AG08396 (cell line): Measurements from ENCODE around the gene NRXN3.
A peak's percentile ranks its signal among the peaks of the same experiment; 100 is the strongest.

Source experiments
- DNase-seq: peaks from one replicate; pipeline ENCODE4 v3.0.0; 2012; ENCODE audit warnings: low spot score, mixed read lengths

NRXN3 gene

DNA sequence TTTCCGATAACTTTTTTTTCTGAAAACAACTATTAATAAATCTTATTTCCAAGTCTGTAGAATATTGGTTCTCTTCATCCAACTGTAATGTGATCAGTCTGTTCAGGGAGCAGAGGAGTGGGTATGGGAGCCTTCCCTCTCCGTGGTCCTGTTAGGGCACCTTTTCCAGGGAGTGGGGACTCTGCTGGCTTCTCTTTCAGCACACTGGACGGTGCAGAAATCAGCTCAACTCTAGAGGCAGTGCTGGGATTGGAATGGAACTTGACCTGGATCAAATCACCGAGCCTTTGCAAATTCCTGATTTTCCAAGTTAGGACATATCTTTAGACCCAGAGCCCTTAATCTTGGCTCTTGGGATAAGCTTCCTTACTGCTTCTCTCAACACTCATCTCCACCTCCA lies 1410.7 kb downstream of the NRXN3 start:
- no peak for DNase-seq

DNA sequence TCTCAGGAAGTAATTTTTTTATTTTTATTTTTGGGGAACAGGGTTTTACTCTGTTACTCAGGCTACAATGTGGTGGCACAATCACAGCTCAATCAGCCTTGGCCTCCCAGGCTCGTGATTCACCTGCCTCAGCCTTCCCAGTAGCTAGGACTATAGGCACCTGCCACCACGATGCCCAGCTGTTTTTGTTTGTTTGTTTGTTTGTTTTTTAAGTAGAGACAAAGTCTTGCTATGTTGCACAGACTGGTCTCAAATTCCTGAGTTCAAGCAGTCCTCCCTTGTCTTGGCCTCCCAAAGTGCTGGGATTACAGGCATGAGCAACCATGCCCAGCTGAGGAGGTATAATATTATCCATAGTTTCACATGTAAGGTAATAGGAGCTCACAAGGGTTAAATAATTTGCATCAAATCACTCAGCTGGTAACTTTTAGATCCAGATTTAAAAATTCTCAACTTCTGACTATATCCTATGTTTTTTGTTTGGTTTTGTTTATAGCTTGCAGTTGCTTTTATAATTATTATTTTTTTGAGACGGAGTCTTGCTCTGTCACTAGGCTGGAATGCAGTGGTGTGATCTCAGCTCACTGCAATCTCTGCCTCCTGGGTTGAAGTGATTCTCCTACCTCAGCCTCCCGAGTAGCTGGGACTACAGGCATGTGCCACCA lies 1411.9 kb downstream of the NRXN3 start:
- no peak for DNase-seq

DNA sequence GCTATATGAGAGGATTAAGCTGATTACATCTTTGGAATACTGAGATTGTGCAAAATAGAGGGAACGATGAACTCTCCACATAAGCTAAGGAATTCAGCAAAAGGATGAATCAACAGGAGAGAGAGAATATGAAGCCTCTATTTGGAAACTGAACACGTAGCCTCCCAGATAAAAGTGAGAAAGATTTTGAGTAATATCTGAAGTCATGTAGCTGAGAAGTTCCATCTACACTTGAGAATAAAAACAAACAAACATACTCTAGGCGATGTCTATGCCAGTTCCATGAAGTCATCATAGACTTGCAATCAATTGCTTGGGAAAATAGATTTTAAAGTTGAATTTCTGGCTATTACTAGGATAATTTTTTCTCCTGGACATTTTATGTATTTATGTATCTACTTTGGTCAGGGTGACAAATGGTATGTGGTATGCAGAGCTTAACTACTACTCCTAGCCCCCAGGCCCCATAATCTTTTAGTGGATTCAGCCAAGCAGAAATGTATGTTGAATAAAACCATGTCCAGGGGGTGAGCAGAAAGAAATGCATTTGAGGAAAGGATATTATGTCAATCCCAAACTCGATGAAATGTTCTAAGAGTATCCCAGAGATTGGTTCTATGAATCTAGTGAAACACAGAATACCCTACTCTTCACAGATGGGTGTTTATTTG lies 1413.7 kb downstream of the NRXN3 start:
- no peak for DNase-seq

DNA sequence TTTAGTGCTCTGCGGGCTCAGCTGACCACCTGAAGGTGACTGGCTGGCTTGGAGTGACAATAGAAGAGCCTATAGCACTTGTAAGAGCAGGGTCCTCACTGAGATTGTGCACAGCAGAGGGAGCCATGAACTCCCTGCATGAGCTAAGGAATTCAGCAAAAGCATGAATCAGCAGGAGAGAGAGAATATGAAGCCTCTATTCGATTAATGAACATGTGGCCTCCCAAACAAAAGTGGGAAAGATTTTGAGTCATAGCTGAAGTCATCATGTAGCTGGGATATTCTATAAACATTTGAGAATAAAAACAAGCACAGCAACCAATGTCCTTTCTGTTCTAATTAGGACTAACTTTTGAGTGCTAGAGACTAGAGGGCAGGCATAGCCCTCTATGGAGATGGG lies 1414.5 kb downstream of the NRXN3 start:
- peak; percentile 39 for DNase-seq

DNA sequence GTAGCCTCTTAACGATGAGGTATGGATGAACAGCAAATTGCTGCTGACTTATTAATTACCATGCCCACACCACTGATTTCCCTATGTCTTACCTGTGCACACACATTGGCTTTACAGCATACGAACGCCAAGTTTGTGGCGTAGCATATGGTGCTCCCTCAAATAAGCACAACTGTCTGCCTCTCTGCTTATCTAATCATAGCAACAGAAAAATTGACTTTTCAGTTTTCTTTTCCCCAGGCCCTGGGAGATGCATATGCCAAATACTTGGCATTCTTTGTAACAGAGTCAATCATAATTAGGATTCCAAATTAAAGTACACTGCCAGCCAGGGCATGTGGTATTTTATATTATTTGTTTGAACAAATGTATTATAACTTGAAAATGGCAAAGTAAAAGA lies 1415.7 kb downstream of the NRXN3 start:
- no peak for DNase-seq

DNA sequence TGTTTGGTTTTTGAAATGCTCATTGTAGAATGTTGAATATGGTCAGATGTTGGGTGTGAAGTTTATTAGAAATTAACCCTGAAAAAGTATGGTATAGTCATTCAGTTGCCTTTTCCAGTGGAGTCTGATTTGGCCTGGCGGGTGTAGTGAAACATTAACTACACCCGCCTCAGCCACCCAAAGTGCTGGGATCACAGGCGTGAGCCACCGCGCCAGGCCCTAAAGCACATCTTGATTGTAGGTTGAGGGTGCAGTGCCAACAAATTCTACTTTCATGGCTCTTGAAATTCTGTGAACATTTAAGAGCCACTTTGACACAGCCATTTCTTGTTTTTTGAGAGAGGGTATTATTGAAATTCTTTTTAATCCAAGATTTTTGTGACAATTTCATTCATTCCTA lies 1416.2 kb downstream of the NRXN3 start:
- DNase-seq = no peak

DNA sequence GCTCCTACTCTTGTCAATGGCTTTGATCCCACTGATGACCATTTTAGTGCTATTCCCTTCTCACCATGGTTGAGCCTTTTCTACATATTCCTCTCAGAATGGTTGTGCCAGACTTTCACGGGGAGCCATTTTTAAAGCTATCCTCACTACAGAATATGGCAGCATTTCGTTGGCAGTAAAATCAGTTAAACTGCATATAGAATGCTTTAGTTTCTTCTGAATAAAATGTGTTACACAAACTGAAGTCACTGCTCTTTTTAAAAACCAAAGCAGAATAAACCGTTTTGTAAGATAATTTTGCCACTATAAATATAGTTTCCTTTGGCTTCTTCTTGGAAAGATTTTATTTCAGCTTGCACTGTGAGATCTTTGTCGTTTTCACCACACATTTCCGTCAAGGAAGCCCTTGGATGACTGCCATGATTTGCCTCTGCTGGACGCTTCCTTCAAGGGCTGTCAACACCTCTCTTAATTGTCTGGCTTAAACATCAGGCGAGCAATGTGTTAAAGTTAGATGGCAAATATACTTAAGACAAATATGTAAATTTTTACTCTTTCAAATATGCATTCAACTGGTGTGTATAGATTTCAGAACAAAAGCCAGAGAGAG lies 1416.9 kb downstream of the NRXN3 start:
- no peak for DNase-seq

DNA sequence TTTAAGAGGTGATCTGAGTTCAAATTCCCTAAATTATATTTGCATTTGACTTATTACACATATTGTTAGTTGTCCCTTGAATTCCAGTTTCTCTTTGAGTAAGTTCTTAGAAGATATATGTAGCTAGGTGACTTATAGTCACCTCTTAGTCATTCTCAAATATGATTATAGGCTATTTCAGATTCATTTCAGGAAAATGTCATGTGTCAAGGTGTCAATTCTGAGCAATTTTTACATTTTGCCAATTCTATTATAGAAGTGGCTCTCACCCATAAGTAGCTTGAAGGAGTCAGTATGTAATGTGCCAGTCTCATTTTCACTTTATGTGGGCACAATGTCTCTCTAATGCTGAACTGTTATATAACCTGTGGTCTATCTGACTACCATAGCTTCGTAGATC lies 1417.7 kb downstream of the NRXN3 start:
- DNase-seq = no peak

DNA sequence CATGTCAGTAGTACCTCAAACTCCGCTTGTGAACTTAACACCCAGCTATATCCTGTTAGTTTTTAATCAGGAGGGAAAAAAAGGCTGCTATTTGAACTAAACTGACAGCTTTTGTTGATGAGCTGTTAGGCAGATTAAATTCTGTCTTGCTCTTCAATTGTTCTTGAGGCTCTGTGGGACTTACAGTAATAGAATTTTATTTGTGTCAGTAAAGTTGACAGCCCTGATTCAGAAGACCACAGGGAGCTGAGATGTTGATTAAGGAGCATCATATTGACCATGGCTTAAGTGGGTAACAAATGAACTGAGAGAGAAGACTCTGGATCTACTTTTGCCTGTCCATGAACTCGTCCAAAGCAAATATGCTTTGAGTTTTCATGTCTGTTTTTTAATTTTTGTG lies 1418.2 kb downstream of the NRXN3 start:
- DNase-seq = no peak

DNA sequence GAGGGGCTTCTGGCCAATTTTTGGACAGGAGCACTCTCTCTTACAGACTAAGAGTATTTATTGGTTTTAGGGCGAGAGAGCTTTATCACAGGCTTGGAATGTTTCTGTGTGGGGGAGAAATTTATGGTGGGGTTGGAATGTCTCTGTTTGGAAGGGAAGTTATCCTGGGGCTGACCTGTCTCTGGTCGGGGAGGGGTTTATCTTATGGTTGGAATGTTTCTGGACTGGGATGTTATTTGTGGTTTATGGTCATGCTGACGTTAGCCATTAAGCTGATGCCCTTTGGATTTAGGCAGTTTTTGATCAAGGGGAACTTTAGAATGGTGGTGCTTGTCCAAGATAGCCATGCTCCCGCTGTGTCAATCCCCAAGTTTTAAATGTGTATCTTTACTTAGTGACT lies 1426.4 kb downstream of the NRXN3 start:
- DNase-seq = peak; percentile 27

DNA sequence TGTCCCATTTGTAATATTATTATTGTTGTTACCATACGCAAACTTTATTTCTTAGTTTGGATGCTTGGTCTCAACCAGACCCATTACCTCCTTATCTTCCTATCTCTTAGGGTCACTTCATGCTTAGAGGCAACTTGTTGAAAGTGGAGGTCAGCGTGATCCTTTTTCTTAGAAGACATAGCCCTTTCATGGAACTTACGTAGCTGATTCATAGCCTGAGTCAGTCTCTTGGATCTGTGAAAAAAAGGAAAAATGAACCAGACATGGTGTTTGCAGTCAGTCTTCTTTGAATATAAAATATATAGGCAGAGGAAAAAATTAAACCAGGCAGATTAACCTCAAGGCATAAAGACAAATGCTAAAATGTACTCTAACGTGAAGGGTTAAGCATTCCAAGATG lies 1427.4 kb downstream of the NRXN3 start:
- no peak for DNase-seq

DNA sequence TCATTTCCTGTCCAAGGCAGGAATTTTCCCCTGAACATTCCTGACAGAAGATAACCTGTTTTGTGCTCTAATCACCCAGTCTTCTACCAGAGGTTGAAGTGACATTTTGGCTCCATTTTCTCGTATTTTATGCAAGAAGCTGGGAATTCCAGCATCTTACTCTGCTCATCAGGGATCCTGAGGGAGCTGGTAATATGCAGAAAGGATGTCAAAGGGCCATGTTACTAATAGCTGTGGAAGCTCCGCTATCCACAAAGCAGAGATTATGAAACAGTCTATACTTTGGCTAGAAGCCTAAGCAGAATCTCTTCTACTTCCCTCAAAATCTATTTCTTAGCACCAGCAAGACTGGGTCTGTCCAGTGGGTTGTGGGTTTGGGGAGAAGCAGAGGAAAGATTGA lies 1428.2 kb downstream of the NRXN3 start:
- DNase-seq = no peak

DNA sequence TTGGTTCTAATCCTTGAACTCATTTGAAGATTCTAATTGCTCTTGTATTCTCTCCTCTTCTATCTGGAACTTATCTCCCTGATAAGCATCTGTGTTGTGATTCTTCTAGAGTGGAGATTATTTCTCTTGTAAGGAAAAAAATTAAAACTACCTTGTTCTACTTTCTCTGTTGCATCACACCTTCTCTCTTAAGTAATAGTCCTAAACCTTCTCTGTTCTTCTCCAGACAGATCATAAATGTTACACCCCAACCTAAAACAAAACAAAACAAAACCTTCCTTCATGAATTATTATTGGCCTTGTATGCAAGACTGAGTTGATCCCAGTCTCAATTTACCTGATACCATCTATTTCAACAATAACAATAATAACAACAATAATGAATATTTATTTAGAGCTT lies 1429.1 kb downstream of the NRXN3 start:
- no peak for DNase-seq

DNA sequence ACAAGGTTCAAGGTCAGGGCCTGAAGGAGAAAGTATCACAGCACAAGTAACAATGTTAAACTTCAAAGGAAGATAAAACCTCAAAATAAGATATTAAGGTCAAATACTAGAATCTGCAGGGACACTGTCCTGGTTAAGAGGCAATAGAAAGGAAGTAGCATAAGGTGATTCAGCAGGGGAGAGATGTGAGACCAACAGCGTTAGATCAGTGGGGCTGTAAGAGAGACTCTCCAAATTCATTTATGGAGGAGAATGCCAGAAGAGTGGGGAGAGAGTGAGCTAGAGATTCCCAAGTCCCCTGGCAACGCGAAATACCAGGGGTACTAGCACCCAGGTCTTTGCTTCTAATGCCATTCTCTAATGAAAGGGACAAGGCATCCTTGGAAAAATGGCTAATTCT lies 1430.2 kb downstream of the NRXN3 start:
- no peak for DNase-seq

DNA sequence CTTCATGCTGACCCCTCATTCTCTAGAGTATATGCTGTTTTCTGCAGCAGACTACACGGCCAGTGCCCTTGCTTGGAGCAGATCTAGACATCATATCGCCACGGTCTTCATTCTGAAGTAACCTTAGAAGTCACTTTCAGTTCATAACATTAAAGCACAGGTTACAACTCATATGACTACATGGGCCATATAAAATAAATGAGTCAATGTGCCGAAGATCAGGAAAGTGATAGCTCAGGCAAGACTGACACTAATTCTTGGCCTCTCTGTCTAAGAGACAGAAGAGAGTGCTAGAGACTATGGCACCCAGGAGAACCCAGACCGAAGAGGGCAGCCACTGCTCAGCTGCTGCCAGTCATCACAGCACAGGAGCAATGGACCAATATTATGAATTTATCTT lies 1431.4 kb downstream of the NRXN3 start:
- DNase-seq = no peak

DNA sequence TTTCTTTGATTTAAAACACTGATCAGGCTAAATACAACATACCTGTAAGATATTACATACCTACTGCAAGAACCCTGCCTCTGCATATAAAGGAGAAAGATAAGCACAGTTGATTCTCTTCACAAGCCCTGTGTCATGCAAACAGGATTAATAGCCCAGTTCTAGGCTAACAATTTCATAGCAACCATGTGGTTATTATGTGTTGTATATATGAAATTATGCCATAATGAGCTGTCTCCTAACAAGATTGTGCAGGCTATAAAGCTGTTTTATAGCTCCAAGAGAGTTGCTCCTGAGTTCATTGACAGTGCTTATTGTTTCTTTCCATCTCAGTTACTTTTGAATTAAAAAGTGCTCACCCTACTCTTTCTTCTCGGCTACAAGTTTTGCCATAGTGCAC lies 1431.9 kb downstream of the NRXN3 start:
- DNase-seq = no peak

DNA sequence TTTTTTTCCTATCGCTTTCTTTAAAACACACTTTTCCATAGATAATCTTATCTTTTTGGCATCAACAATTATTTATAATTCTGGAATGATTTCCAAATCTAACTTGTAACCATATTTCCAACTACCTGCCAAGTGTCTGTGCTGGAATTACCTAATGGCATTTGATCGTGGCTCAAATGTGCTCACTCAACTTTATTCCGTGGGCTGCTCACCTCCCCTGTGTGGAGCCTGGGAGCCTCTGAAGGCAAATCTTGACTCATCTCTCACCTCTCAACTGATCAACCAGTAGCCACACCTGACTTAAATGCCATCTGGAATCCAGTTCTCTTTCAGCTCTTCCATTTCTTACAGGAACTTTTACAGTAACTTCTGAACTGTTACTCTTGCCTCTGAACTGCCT lies 1432.6 kb downstream of the NRXN3 start:
- no peak for DNase-seq

DNA sequence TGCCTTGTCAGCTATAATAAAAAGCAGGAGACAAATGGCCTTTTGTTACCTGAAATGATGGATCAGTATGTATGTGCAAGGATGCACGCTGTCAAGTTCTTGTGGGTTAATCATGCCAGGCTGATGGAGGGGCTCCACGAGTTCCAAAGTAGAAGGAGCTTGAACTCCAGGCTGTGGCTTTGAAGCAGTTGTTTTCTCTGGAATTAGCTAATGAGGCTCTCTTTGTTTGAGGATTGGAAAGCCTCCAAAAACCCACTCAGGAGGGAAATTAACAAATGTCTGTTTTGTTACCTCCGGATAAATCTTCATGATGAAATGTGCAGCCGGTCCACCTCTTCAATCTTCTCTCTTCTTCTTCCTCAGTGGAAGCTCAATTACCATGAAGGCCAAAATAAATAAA lies 1435.7 kb downstream of the NRXN3 start:
- DNase-seq = no peak

DNA sequence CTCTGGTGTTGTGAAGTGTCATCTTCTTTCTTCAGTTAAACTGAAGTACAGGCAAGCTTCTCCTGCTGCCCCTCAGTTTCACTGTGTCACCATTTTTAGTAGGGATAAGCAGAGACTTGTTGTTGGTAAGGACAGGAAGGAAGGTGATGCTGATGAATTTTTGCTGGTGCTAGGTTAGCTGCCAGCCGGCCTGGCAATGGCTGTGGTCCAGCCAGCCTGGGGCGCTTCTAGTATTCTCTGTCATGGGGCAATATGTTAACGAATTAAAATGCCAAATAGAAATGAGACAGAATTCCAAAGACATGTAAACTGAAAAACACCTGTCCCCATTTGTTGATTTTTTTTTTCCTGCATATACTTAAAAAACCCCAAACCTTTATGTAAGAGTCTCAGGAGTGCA lies 1438.3 kb downstream of the NRXN3 start:
- DNase-seq = no peak

DNA sequence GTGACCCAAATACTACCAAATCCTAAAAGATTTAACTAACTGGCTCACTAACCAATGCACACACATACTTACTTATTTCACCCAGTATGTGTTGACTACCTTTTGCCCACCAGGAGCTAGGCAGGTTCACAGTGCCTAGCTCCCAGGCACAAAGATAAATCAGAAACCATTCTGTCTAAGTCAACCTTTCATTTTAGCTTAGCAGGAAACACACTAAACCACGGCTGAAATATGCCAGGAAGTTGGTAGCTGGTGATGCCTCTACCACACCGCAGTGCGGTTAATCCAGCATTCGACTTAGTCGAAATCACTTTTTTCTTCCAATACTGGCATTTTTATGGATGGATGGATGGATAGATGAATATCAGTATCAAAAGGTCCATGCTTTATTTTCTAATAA lies 1443.5 kb downstream of the NRXN3 start:
- DNase-seq = no peak

DNA sequence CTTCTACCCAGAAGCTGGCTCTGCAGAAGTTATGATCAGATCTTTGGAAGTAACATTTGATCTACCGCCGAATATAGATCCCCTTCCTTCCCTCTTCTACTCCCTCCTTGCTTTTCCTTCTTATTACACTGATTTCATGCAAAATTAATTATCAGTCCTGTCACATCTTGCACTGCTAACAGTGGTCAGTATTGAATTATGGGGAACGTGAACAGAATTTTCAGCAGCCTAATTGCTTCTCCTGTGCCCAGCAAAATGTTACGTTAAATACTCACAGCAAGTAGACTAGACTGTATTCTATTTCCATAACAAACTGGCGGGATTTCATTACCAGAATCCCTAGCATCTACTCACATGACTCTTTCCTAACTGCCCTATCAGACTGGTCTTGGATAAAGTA lies 1444.3 kb downstream of the NRXN3 start:
- no peak for DNase-seq

DNA sequence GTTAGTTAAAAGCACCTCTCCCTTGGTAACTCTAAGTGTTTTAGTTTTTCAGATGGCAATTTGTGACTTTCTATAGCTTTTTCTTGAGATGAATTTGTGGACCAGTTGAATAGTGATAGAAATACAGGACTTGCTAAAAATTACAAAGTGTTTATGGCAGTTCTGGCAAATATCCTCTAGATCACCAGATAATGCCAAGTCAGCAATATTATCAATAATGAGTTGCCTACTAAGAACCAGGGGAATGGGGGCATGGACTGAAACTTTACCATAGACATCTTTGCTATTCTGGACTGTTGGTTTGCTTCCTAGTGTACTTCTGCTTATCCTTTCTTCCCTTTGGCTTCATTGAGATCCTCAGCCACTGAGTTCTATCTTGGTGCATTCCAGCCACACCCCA lies 1456.9 kb downstream of the NRXN3 start:
- DNase-seq = no peak

DNA sequence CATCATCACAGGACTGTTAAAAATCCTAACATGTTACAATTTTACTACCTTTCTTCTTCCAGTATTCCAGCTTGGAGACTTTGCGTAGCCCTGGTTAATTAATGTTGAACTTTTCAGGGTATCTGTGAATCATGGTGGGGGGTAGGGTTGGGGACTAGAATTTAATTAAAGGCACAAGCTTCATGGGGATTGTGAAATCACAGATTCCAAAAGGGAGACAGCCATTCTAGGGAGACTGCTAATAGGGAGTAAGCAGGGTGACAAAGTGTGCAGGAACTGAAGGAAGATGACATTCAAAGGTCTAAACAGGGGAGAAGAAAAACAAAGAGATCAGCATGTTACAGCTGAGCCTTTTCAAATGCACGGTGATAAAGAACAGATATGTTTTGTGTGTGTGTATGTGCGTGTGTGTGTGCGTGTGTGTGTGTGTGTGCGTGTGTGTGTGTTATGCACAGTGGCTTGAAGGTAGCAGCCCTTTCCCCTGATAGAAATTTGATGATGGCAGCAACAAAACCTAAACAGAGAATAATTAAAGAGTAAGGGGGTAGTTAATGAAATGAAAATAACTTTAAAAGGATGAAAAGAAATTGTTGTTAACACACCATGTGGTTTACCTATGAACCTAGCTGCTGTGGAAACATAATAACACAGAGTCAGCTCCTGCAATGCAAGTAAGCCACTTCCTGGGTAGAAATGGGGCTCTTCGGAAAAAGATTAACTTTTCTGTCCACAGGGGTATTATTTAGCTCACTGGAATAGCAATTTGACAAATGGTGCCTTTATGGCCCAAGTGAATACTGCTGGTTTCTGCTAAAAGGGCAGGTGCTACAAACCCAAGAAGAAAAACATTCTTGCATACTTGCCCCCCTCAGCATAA lies 1459.5 kb downstream of the NRXN3 start:
- DNase-seq = no peak
